Astrocyte (in vitro differentiated cells and primary cell): Measurements from ENCODE around the gene TBRG4. TPM values are rescaled to one million over a fixed set of nuclear protein-coding genes. Genes with fewer than 3 reads are reported as not detected.

Experiments used
- DNase-seq: peaks from one replicate; pipeline ENCODE4 v3.0.0-alpha.2; 2010; ENCODE audit warnings: low read depth
- FAIRE-seq: peaks from 2 replicates; lab custom pipeline; 2011; peaks lifted over from hg19 to GRCh38; lab: Jason Lieb, UNC
- H2AFZ ChIP-seq: 2 replicates; pipeline ENCODE4 v1.6.0; 2012; ENCODE audit warnings: low read depth, low read length, inconsistent platforms
- H3K27ac ChIP-seq: 2 replicates; pipeline ENCODE4 v1.5.1; 2011; ENCODE audit warnings: low read depth, low read length, inconsistent platforms
- H3K27me3 ChIP-seq: 2 replicates; pipeline ENCODE4 v1.6.0; 2011; ENCODE audit warnings: low read length, inconsistent platforms; ENCODE audit not compliant: insufficient read depth
- H3K36me3 ChIP-seq: 2 replicates; pipeline ENCODE4 v1.5.1; 2011; ENCODE audit warnings: low read length, inconsistent platforms; ENCODE audit not compliant: insufficient read depth
- H3K4me1 ChIP-seq: 2 replicates; pipeline ENCODE4 v1.5.1; 2011; ENCODE audit warnings: low read length, inconsistent platforms; ENCODE audit not compliant: insufficient read depth
- H3K4me2 ChIP-seq: 2 replicates; pipeline ENCODE4 v1.6.0; 2012; ENCODE audit warnings: low read length, inconsistent platforms
- H3K4me3 ChIP-seq: 2 replicates; pipeline ENCODE4 v1.5.1; 2011; ENCODE audit warnings: low read depth, mild to moderate bottlenecking, low read length, inconsistent platforms; ENCODE audit not compliant: insufficient read depth
- H3K79me2 ChIP-seq: 2 replicates; pipeline ENCODE4 v1.6.0; 2012; ENCODE audit warnings: mild to moderate bottlenecking, low read length, inconsistent platforms; ENCODE audit not compliant: insufficient read depth
- H3K9ac ChIP-seq: 2 replicates; pipeline ENCODE4 v1.6.0; 2012; ENCODE audit warnings: mild to moderate bottlenecking, low read length, inconsistent platforms
- H3K9me3 ChIP-seq: 2 replicates; pipeline ENCODE4 v1.5.1; 2012; ENCODE audit warnings: low read depth, mild to moderate bottlenecking, low read length, inconsistent platforms; ENCODE audit not compliant: insufficient read depth
- H4K20me1 ChIP-seq: 2 replicates; pipeline ENCODE4 v1.6.0; 2012; ENCODE audit warnings: low read length, inconsistent platforms; ENCODE audit not compliant: insufficient read depth
- H3K27ac Mint-ChIP-seq: one replicate; pipeline ENCODE4 v1.8.0; 2021; ENCODE audit warnings: mild to moderate bottlenecking, mixed read lengths; ENCODE audit not compliant: unreplicated experiment
- H3K27me3 Mint-ChIP-seq: one replicate; pipeline ENCODE4 v1.8.0; 2021; ENCODE audit warnings: low read depth, mixed read lengths; ENCODE audit not compliant: unreplicated experiment
- H3K36me3 Mint-ChIP-seq: one replicate; pipeline ENCODE4 v1.8.0; 2021; ENCODE audit warnings: low read depth, mixed read lengths; ENCODE audit not compliant: unreplicated experiment
- H3K4me1 Mint-ChIP-seq: one replicate; pipeline ENCODE4 v1.8.0; 2021; ENCODE audit warnings: low read depth, mixed read lengths; ENCODE audit not compliant: unreplicated experiment
- H3K4me3 Mint-ChIP-seq: one replicate; pipeline ENCODE4 v1.8.0; 2021; ENCODE audit warnings: mild to moderate bottlenecking, moderate library complexity, mixed read lengths; ENCODE audit not compliant: unreplicated experiment
- H3K9me3 Mint-ChIP-seq: one replicate; pipeline ENCODE4 v1.8.0; 2021; ENCODE audit warnings: mild to moderate bottlenecking, mixed read lengths; ENCODE audit not compliant: unreplicated experiment
- EZH2 ChIP-seq: IDR thresholded peaks from 2 replicates; pipeline ENCODE4 v1.6.1; 2012; ENCODE audit warnings: mild to moderate bottlenecking, low read length, inconsistent platforms; ENCODE audit not compliant: insufficient read depth
- total RNA-seq: library from RNA; stranded (reverse); gene quantifications from 2 replicates; pipeline ENCODE4 v1.2.1, GENCODE V29; 2021
- TF ChIP-seq, protein P1 (sequence below): IDR thresholded peaks from 2 replicates; pipeline ENCODE4 v1.5.1; 2011; ENCODE audit warnings: low read depth, mild to moderate bottlenecking, inconsistent platforms, low read length, moderate library complexity; ENCODE audit not compliant: insufficient read depth

The TBRG4 gene
- total RNA-seq, 1 donor from 2014 or later, result 65.2 TPM

DNA sequence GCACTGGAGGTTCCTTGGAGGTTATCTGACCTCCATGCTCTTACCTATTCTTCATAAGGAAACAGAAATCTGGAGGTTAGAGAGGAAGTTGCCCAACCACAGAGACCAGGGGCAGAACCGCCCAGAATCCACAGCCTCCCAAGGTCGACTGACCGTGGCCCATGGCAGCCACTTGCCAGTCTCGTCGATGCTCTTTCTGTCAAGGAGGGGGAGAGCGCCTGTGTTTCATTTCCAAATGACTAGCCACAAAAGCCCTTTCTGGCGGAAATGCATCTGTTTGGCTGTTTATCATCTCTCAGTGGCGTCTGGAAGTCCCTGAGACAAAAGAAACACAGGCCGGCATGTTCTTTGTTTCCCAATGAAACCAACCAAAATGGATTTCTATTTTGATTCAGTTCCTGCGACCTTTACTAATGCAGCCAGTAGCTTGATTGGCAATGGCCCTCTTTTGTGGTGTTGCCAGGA, 49.0 kb upstream of the TBRG4 start:
- Histone ChIP-seq H3K79me2 (no peaks in the 10 kb centered on the region), H3K4me1 (no peaks in the 10 kb centered on the region), H3K9me3 (peaks cover 4% of the 10 kb centered on the region), H4K20me1 (no peaks in the 10 kb centered on the region), H3K27me3 (peaks cover 25% of the 10 kb centered on the region), H2AFZ (no peak overlapping the region), H3K9ac (no peak overlapping the region), H3K4me2 (no peak overlapping the region), H3K27ac (no peak overlapping the region), H3K36me3 (no peaks in the 10 kb centered on the region), H3K4me3 (no peak overlapping the region)
- FAIRE-seq, result no peak
- H3K27ac Mint-ChIP-seq, result no peak overlapping the region
- H3K27me3 Mint-ChIP-seq, result peaks cover 56% of the 10 kb centered on the region
- TF ChIP-seq EZH2, result no peak
- TF ChIP-seq, protein P1, sequence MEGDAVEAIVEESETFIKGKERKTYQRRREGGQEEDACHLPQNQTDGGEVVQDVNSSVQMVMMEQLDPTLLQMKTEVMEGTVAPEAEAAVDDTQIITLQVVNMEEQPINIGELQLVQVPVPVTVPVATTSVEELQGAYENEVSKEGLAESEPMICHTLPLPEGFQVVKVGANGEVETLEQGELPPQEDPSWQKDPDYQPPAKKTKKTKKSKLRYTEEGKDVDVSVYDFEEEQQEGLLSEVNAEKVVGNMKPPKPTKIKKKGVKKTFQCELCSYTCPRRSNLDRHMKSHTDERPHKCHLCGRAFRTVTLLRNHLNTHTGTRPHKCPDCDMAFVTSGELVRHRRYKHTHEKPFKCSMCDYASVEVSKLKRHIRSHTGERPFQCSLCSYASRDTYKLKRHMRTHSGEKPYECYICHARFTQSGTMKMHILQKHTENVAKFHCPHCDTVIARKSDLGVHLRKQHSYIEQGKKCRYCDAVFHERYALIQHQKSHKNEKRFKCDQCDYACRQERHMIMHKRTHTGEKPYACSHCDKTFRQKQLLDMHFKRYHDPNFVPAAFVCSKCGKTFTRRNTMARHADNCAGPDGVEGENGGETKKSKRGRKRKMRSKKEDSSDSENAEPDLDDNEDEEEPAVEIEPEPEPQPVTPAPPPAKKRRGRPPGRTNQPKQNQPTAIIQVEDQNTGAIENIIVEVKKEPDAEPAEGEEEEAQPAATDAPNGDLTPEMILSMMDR, result no peak
- H3K4me3 Mint-ChIP-seq, result no peak overlapping the region
- peaks cover 8% of the 10 kb centered on the region for H3K9me3 Mint-ChIP-seq
- DNase-seq, result no peak
- H3K4me1 Mint-ChIP-seq, result no peaks in the 10 kb centered on the region
- H3K36me3 Mint-ChIP-seq, result no peaks in the 10 kb centered on the region

GRCh38 chr7:45159296-45159695, 47.8 kb upstream of the TBRG4 start:
- H3K4me2 ChIP-seq, result no peak overlapping the region
- H3K36me3 ChIP-seq, result no peaks in the 10 kb centered on the region
- H3K27me3 ChIP-seq, result peaks cover 25% of the 10 kb centered on the region
- H3K9me3 Mint-ChIP-seq, result peaks cover 8% of the 10 kb centered on the region
- H3K36me3 Mint-ChIP-seq, result no peaks in the 10 kb centered on the region
- H3K79me2 ChIP-seq, result no peaks in the 10 kb centered on the region
- H3K9ac ChIP-seq, result no peak overlapping the region
- peaks cover 58% of the 10 kb centered on the region for H3K27me3 Mint-ChIP-seq
- no peak for FAIRE-seq
- TF ChIP-seq, protein P1, result no peak
- TF ChIP-seq EZH2, result no peak
- H3K4me3 Mint-ChIP-seq, result no peak overlapping the region
- DNase-seq, result no peak
- no peaks in the 10 kb centered on the region for H3K4me1 Mint-ChIP-seq
- H2AFZ ChIP-seq, result no peak overlapping the region
- H3K27ac Mint-ChIP-seq, result no peak overlapping the region
- peaks cover 4% of the 10 kb centered on the region for H3K9me3 ChIP-seq
- H4K20me1 ChIP-seq, result no peaks in the 10 kb centered on the region
- H3K27ac ChIP-seq, result no peak overlapping the region
- no peak overlapping the region for H3K4me3 ChIP-seq
- H3K4me1 ChIP-seq, result no peaks in the 10 kb centered on the region

- DNase-seq (no peak), FAIRE-seq (no peak)
- Mint-ChIP-seq H3K4me3 (no peak overlapping the region), H3K9me3 (peaks cover 8% of the 10 kb centered on the region), H3K27me3 (peaks cover 53% of the 10 kb centered on the region), H3K4me1 (no peaks in the 10 kb centered on the region), H3K36me3 (no peaks in the 10 kb centered on the region), H3K27ac (no peak overlapping the region)
- Histone ChIP-seq H3K27ac (no peak overlapping the region), H3K9ac (no peak overlapping the region), H3K9me3 (no peaks in the 10 kb centered on the region), H3K27me3 (peaks cover 25% of the 10 kb centered on the region), H3K4me3 (no peak overlapping the region), H4K20me1 (no peaks in the 10 kb centered on the region), H3K36me3 (no peaks in the 10 kb centered on the region), H3K4me2 (no peak overlapping the region), H2AFZ (no peak overlapping the region), H3K79me2 (no peaks in the 10 kb centered on the region), H3K4me1 (no peaks in the 10 kb centered on the region)
- TF ChIP-seq EZH2, result no peak
Observed at GRCh38 chr7:45158471-45158870, 47.0 kb upstream of the TBRG4 start.
